Panc1 (cell line): ENCODE results near the gene PRSS3. TPM values are rescaled to one million over a fixed set of nuclear protein-coding genes. Genes with fewer than 3 reads are reported as not detected.

Experiments used
- ATAC-seq: fragments of 200-7000 bp; cut with Tn5 transposase; 2 replicates; pipeline ENCODE4 v1.9.1; 2020; ENCODE audit warnings: mild to moderate bottlenecking, moderate library complexity
- BruUV-seq: library from RNA; stranded (reverse); fragments of 400-500 nt; replicated peaks from 2 replicates; lab custom pipeline; 2021; lab: Mats Ljungman, UMichigan
- CTCF ChIA-PET: fragments of 300-600 bp; sonication (Branson Sonifier 250); formaldehyde crosslinking; loops from one replicate; lab custom pipeline; 2022; ENCODE audit warnings: antibody characterized with exemption; lab: Charles Lee
- POLR2A ChIA-PET: fragments of 300-600 bp; sonication (Branson Sonifier 250); formaldehyde crosslinking; loops from one replicate; lab custom pipeline; 2022; ENCODE audit warnings: antibody characterized with exemption; lab: Charles Lee
- DNase-seq: peaks from one replicate; pipeline ENCODE4 v3.0.0-alpha.2; 2010; ENCODE audit warnings: low read depth, low spot score
- H3K27ac ChIP-seq: 2 replicates; pipeline ENCODE4 v1.5.1; 2011; ENCODE audit warnings: mild to moderate bottlenecking, low read length, inconsistent platforms
- H3K27me3 ChIP-seq: fragments of 200-500 bp; sonication (Bioruptor generic); 2 replicates; pipeline ENCODE4 v1.6.0; 2014; ENCODE audit warnings: low read length, inconsistent platforms; ENCODE audit not compliant: control insufficient read depth, insufficient read depth
- H3K36me3 ChIP-seq: fragments of 200-500 bp; sonication (Bioruptor generic); 2 replicates; pipeline ENCODE4 v1.5.1; 2014; ENCODE audit warnings: inconsistent platforms, mild to moderate bottlenecking, low read length, moderate library complexity; ENCODE audit not compliant: control insufficient read depth, insufficient read depth
- H3K4me1 ChIP-seq: 2 replicates; pipeline ENCODE4 v1.5.1; 2011; ENCODE audit warnings: inconsistent platforms, mild to moderate bottlenecking, low read length, moderate library complexity; ENCODE audit not compliant: control insufficient read depth, insufficient read depth
- H3K4me3 ChIP-seq, 2 experiments: 2 replicates each; pipeline ENCODE4 v1.5.1; 2011 to 2012; ENCODE audit warnings: low read depth in 2 of 2, low read length in 2 of 2, mild to moderate bottlenecking in 2 of 2, inconsistent platforms in 1 of 2, moderate library complexity in 1 of 2
- H3K9me3 ChIP-seq: fragments of 200-500 bp; sonication (Bioruptor generic); 2 replicates; pipeline ENCODE4 v1.5.1; 2014; ENCODE audit warnings: low read depth, mild to moderate bottlenecking, inconsistent platforms, low read length, moderate library complexity; ENCODE audit not compliant: control insufficient read depth, insufficient read depth
- CTCF ChIP-seq: fragments of 450-650 bp; IDR thresholded peaks from 2 replicates; pipeline ENCODE4 v1.5.1; 2017; ENCODE audit warnings: mild to moderate bottlenecking
- POLR2AphosphoS5 ChIP-seq: IDR thresholded peaks from 2 replicates; pipeline ENCODE4 v1.6.1; 2012; ENCODE audit warnings: mild to moderate bottlenecking, low read depth, low read length, moderate library complexity
- REST ChIP-seq, 2 experiments: IDR thresholded peaks; 2 replicates each; pipeline ENCODE4 v1.6.1; 2011 to 2012; ENCODE audit warnings: low read depth in 2 of 2, control low read depth in 1 of 2, low read length in 1 of 2, mild to moderate bottlenecking in 1 of 2, moderate library complexity in 1 of 2; ENCODE audit not compliant: insufficient read depth in 1 of 2
- SIN3A ChIP-seq: IDR thresholded peaks from 2 replicates; pipeline ENCODE4 v1.6.1; 2012; ENCODE audit warnings: low read depth, mild to moderate bottlenecking, low read length, moderate library complexity, borderline replicate concordance; ENCODE audit not compliant: insufficient read depth
- TCF7L2 ChIP-seq: IDR thresholded peaks from 2 replicates; pipeline ENCODE4 v1.6.1; 2011; ENCODE audit warnings: mild to moderate bottlenecking, low read depth, low read length, inconsistent platforms
- in situ Hi-C: cut with HindIII; loops from 2 replicates; pipeline ENCODE4 v1.10.0; 2016; ENCODE audit warnings: low sequenced_read_pairs, low pct_unique_long_range_greater_than_20kb
- intact Hi-C: fragments of 100-400 bp; cut with micrococcal nuclease; formaldehyde crosslinking; loops from one replicate; pipeline ENCODE4 v1.10.0; 2022; ENCODE audit not compliant: unreplicated experiment
- total RNA-seq: library from RNA; stranded (reverse); gene quantifications from one replicate; pipeline ENCODE4 v1.2.1, GENCODE V29; 2021; ENCODE audit not compliant: unreplicated experiment

The PRSS3 gene
- total RNA-seq, 1 experiment from 2014 or later, result 1.0 TPM

- Histone ChIP-seq H3K27ac (no peak overlapping the region), H3K9me3 (no peaks in the 10 kb centered on the region), H3K4me3 (peak overlapping the region; percentile 40 to 54), H3K36me3 (no peaks in the 10 kb centered on the region), H3K4me1 (0 out of 2 replicates have a peak, but pooled peaks cover 3% of the 10 kb centered on the region), H3K27me3 (peaks cover 20% of the 10 kb centered on the region)
- DNase-seq (no peak), ATAC-seq (peak; percentile 83)
- in situ Hi-C loops, result no loop called here
- no peak for TF ChIP-seq REST (IDR thresholded peaks at IDR 0.05; ENCODE audit: insufficient read depth in 1 of 2, low read depth in 2 of 2, low read length in 1 of 2)
- no peak for TF ChIP-seq POLR2AphosphoS5
- TF ChIP-seq SIN3A, result no peak
- no peak for TF ChIP-seq TCF7L2
- TF ChIP-seq CTCF, result no peak
- no TSS peak for BruUV-seq
- intact Hi-C loops, result no loop called here
- ChIA-PET CTCF (interaction anchor here (0.6 kb wide), 1 partner anchor 149 kb away, joined by 6 read pairs; no protein-coding TSS in a partner anchor), POLR2A (no interaction called here)
Observed at GRCh38 chr9:33750307-33750838, 45.0 kb upstream of the PRSS3 start.

GRCh38 chr9:33750839-33751339 is 44.5 kb upstream of the PRSS3 start:
- intact Hi-C loops (no loop called here), in situ Hi-C loops (no loop called here)
- no peak for DNase-seq
- peak overlapping the region; percentile 40 to 54 for H3K4me3 ChIP-seq
- no peaks in the 10 kb centered on the region for H3K36me3 ChIP-seq
- H3K27me3 ChIP-seq, result peaks cover 23% of the 10 kb centered on the region
- peak; percentile 50 for ATAC-seq
- no peak overlapping the region for H3K27ac ChIP-seq
- no peaks in the 10 kb centered on the region for H3K9me3 ChIP-seq
- CTCF ChIA-PET, result interaction anchor here (0.9 kb wide), 1 partner anchor 16 kb away, joined by 3 read pairs; no protein-coding TSS in a partner anchor
- POLR2A ChIA-PET, result no interaction called here
- TF ChIP-seq REST (IDR thresholded peaks at IDR 0.05; ENCODE audit: insufficient read depth in 1 of 2, low read depth in 2 of 2, low read length in 1 of 2) (no peak), CTCF (no peak), TCF7L2 (no peak), POLR2AphosphoS5 (no peak), SIN3A (no peak)
- no TSS peak for BruUV-seq
- 0 out of 2 replicates have a peak, but pooled peaks cover 3% of the 10 kb centered on the region for H3K4me1 ChIP-seq
